Endothelial cell of umbilical vein (primary cell): Measurements from ENCODE around the gene ZNF423. TPM values are rescaled to one million over a fixed set of nuclear protein-coding genes. Genes with fewer than 3 reads are reported as not detected.

Source experiments
- BruUV-seq: library from RNA; stranded (reverse); fragments of 400-500 nt; replicated peaks from 2 replicates; lab custom pipeline; 2021; lab: Mats Ljungman, UMichigan
- CTCF ChIA-PET: fragments of 300-600, 350-600 bp; sonication (Branson Sonifier 250); formaldehyde crosslinking; loops from one replicate; lab custom pipeline; 2021; ENCODE audit warnings: antibody characterized with exemption, inconsistent platforms; lab: Charles Lee
- POLR2A ChIA-PET: fragments of 300-600, 350-600 bp; sonication (Branson Sonifier 250); formaldehyde crosslinking; loops from one replicate; lab custom pipeline; 2021; ENCODE audit warnings: antibody characterized with exemption, inconsistent platforms; lab: Charles Lee
- DNase-seq: peaks from one replicate; pipeline ENCODE4 v3.0.0-alpha.2; 2011; ENCODE audit warnings: low read depth, low spot score
- FAIRE-seq: peaks from 2 replicates; lab custom pipeline; 2011; peaks lifted over from hg19 to GRCh38; lab: Jason Lieb, UNC
- H2AFZ ChIP-seq: 2 replicates; pipeline ENCODE4 v1.6.0; 2012; ENCODE audit warnings: low read depth, low read length, control low read depth, inconsistent platforms
- H3K27ac ChIP-seq: 2 replicates; pipeline ENCODE4 v1.5.1; 2011; ENCODE audit warnings: low read depth, mild to moderate bottlenecking, control low read depth, low read length, moderate library complexity; ENCODE audit not compliant: insufficient read depth
- H3K27me3 ChIP-seq, 2 experiments: 2 replicates each; pipeline versions ENCODE4 v1.6.0 to v1.6.1; 2011; ENCODE audit warnings: low read length in 2 of 2, mixed read lengths in 1 of 2; ENCODE audit not compliant: control insufficient read depth in 2 of 2, insufficient read depth in 2 of 2
- H3K36me3 ChIP-seq, 2 experiments: 2 replicates in 1 of 2; 3 replicates in 1 of 2; pipeline ENCODE4 v1.5.1; 2011; ENCODE audit warnings: low read length in 2 of 2, mild to moderate bottlenecking in 1 of 2, moderate library complexity in 1 of 2; ENCODE audit not compliant: control insufficient read depth in 2 of 2, insufficient read depth in 2 of 2; ENCODE audit errors: extremely low read depth in 1 of 2
- H3K4me1 ChIP-seq: 3 replicates; pipeline ENCODE4 v1.5.1; 2011; ENCODE audit warnings: mild to moderate bottlenecking, low read length; ENCODE audit not compliant: control insufficient read depth, insufficient read depth; ENCODE audit errors: extremely low read depth
- H3K4me2 ChIP-seq: 2 replicates; pipeline ENCODE4 v1.6.1; 2011; ENCODE audit warnings: low read length, control low read depth, mixed read lengths; ENCODE audit not compliant: insufficient read depth
- H3K4me3 ChIP-seq, 3 experiments: fragments of 200-600 bp in 1 of 3; sonication (generic), shearing (Covaris generic) in 1 of 3; replicated peaks in 1 of 3; 2 replicates each; pipeline ENCODE4 v1.5.1; 2011 to 2016; ENCODE audit warnings: control low read depth in 3 of 3, low read length in 3 of 3, mild to moderate bottlenecking in 2 of 3, inconsistent platforms in 1 of 3, low read depth in 1 of 3, moderate library complexity in 1 of 3; ENCODE audit not compliant: insufficient read depth in 1 of 3
- H3K79me2 ChIP-seq: 2 replicates; pipeline ENCODE4 v1.6.0; 2012; ENCODE audit warnings: low read length, inconsistent platforms; ENCODE audit not compliant: control insufficient read depth, insufficient read depth
- H3K9ac ChIP-seq: replicated peaks from 2 replicates; pipeline ENCODE3; 2011; ENCODE audit warnings: low read length, control low read depth; ENCODE audit not compliant: insufficient read depth; ENCODE audit errors: extremely low read depth
- H3K9me1 ChIP-seq: replicated peaks from 3 replicates; pipeline ENCODE4 v1.6.0; 2011; ENCODE audit warnings: mild to moderate bottlenecking, low read length; ENCODE audit not compliant: control insufficient read depth, insufficient read depth; ENCODE audit errors: extremely low read depth
- H3K9me3 ChIP-seq: replicated peaks from 2 replicates; pipeline ENCODE4 v1.5.1; 2012; ENCODE audit warnings: low read length, inconsistent platforms; ENCODE audit not compliant: control insufficient read depth, insufficient read depth
- H4K20me1 ChIP-seq: replicated peaks from 2 replicates; pipeline ENCODE3; 2011; ENCODE audit warnings: mild to moderate bottlenecking, low read length; ENCODE audit not compliant: control insufficient read depth, insufficient read depth; ENCODE audit errors: extremely low read depth
- CTCF ChIP-seq, 2 donors: IDR thresholded peaks; 1 replicate in 1 of 2; 2 replicates in 1 of 2; pipeline ENCODE4 v1.5.1; 2011; ENCODE audit warnings: low read length in 2 of 2, mild to moderate bottlenecking in 2 of 2, moderate library complexity in 2 of 2, control low read depth in 1 of 2, inconsistent platforms in 1 of 2, low read depth in 1 of 2; ENCODE audit not compliant: insufficient read depth in 1 of 2; ENCODE audit errors: extremely low read depth in 1 of 2
- EZH2 ChIP-seq: IDR thresholded peaks from 2 replicates; pipeline ENCODE4 v1.6.1; 2012; ENCODE audit warnings: borderline replicate concordance, low read depth, mild to moderate bottlenecking, moderate library complexity, low read length, inconsistent platforms; ENCODE audit not compliant: severe bottlenecking
- FOS ChIP-seq: IDR thresholded peaks from 2 replicates; pipeline ENCODE4 v1.6.1; 2011; ENCODE audit warnings: mild to moderate bottlenecking, low read length, moderate library complexity, borderline replicate concordance; ENCODE audit not compliant: insufficient read depth
- GATA2 ChIP-seq: IDR thresholded peaks from 2 replicates; pipeline ENCODE4 v1.7.0; 2011; ENCODE audit warnings: low read depth, mild to moderate bottlenecking, moderate library complexity, mixed read lengths, low read length; ENCODE audit not compliant: insufficient read length, insufficient read depth
- MYC ChIP-seq: IDR thresholded peaks from one replicate; pipeline ENCODE4 v1.6.1; 2011; ENCODE audit warnings: mild to moderate bottlenecking, low read depth, low read length
- POLR2A ChIP-seq: IDR thresholded peaks from 2 replicates; pipeline ENCODE4 v1.6.1; 2012; ENCODE audit warnings: low read depth, mild to moderate bottlenecking, control low read depth, low read length
- POLR2AphosphoS5 ChIP-seq: IDR thresholded peaks from 2 replicates; pipeline ENCODE4 v1.6.1; 2012; ENCODE audit warnings: low read depth, mild to moderate bottlenecking, control low read depth, low read length, moderate library complexity; ENCODE audit not compliant: insufficient read depth
- dilution Hi-C: fragments of 300-500 bp; cut with MboI; formaldehyde crosslinking; loops from one replicate; pipeline ENCODE4 v1.15.0; 2019; ENCODE audit warnings: low sequenced_read_pairs; ENCODE audit not compliant: extremely low pct_ligation_motif_present
- intact Hi-C: fragments of 100-400 bp; cut with micrococcal nuclease; formaldehyde crosslinking; loops from one replicate; pipeline ENCODE4 v1.10.0; 2022
- polyA plus RNA-seq, 4 experiments: library from polyadenylated mRNA; depleted of rRNA in 3 of 4; stranded (reverse) in 3 of 4; unstranded in 1 of 4; fragments of >200 nt; gene quantifications; 2 replicates each; pipeline versions ENCODE4 v1.2.1 to v1.2.3, GENCODE V29; 2011 to 2012; ENCODE audit warnings: missing spikeins in 1 of 4
- total RNA-seq: library from RNA; stranded (reverse); gene quantifications from 2 replicates; pipeline ENCODE4 v1.2.3, GENCODE V29; 2021

The ZNF423 gene
- total and polyA plus RNA-seq, 2 donors (not counting 3 experiments of a cell fraction or from before 2014, with no cell fraction given) = 2.2 to 8.1 TPM

GRCh38 chr16:49542391-49542891 lies 313.5 kb downstream of the ZNF423 start:
- H3K9me3 ChIP-seq = no peaks in the 10 kb centered on the region
- no peaks in the 10 kb centered on the region for H4K20me1 ChIP-seq
- no TSS peak for BruUV-seq
- H3K4me3 ChIP-seq = no peak overlapping the region
- no peaks in the 10 kb centered on the region for H3K9me1 ChIP-seq
- H3K4me2 ChIP-seq = no peak overlapping the region
- DNase-seq = no peak
- H3K9ac ChIP-seq = no peak overlapping the region
- intact Hi-C loops = no loop called here
- no peaks in the 10 kb centered on the region for H3K79me2 ChIP-seq
- H3K27me3 ChIP-seq = no peaks in the 10 kb centered on the region
- ChIA-PET POLR2A (no interaction called here), CTCF (no interaction called here)
- no peaks in the 10 kb centered on the region for H3K4me1 ChIP-seq
- no peak overlapping the region for H3K27ac ChIP-seq
- no peak overlapping the region for H2AFZ ChIP-seq
- FAIRE-seq = no peak
- dilution Hi-C loops = no loop called here
- H3K36me3 ChIP-seq = no peaks in the 10 kb centered on the region
- TF ChIP-seq CTCF (IDR thresholded peaks at IDR 0.05; ENCODE audit: extremely low read depth in 1 of 2, insufficient read depth in 1 of 2, low read depth in 1 of 2, low read length in 2 of 2) (no peak), POLR2A (no peak), POLR2AphosphoS5 (no peak), EZH2 (no peak), MYC (no peak), FOS (no peak), GATA2 (no peak)
